HG03108 (cell line): Measurements from ENCODE around the gene IQSEC3.

Experiments
- ATAC-seq: cut with Tn5 transposase; IDR thresholded peaks from one replicate; pipeline ENCODE4 v1.9.1; 2021; ENCODE audit warnings: moderate library complexity; ENCODE audit not compliant: unreplicated experiment

IQSEC3 gene

DNA sequence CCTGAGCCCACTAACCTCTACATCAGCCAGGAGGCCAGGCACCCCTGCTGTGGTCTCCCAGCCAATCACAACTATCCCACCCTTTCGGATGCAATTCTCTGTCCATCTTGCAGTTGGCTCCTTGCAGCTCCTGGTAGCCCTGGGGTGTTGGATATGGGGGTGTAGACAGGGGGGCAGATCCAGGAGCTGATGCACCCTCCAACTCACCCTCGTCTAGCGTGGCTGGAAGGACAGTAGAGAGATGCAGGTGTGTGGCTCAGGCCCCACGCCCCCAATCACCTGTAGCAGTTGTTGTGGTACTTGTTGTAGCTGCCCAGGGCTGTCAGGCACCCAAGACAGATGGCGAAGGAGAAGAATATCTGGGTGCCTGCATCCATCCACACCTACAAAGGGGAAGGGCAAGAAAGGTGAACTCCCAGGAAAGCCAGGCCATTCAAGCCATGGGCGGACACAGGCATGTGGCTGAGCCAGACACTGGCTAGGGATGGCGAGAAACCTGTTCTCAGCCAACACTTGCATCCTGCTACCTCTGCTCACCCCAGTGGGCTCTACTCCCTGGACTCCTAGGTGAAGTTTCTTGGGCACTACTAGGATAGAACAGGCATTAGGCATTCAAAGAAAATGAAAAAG, 160.8 kb downstream of the IQSEC3 start:
- no peak for ATAC-seq
